NCI-H1048 (cell line): ENCODE data around the gene ENO2.

Experiments
- DNase-seq: peaks from one replicate; lab custom pipeline; 2025; lab: John Stamatoyannopoulos, UW

The ENO2 gene

DNA sequence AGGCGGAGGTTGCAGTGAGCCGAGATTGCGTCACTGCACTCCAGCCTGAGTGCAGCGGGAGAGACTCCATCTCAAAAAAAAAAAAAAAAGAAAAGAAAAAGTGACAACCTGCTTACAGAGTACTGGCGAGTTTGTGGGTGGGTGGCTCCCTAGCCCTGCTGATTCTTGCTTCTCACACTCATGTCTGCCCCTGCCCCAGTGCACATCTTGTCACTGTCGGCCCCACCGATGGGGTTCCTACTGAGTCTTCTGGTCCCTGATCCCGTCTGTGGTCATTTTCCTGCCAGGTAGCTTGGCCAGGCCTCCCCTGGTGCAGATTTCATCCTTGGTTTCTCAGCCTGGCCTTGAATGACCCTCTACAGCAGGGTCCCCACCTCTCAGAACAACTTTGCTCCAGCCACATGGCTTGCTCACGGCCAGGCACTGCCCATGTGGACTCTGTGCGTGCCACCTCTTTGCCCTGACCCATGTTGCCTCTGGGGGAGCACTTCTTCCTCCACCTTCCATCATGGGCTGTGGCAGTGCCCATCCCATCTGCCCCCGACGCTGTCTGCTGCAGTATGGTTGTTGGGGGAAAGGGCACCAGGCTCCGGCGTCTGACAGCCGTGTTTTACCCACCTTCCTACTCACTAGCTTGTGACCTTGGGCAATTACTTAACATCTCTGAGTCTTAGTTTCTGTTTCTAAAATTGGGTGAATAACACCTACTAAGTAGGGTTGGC, 34.7 kb downstream of the ENO2 start:
- no peak for DNase-seq

GRCh38 chr12:6950401-6950801, 36.0 kb downstream of the ENO2 start:
- no peak for DNase-seq

GRCh38 chr12:6950811-6951540, 36.6 kb downstream of the ENO2 start, which contains the start of gene PTPN6:
Gene PTPN6 (plus strand): TSS chr12:6951356. CDS start chr12:6951513, 157 bp downstream.
- DNase-seq: no peak

GRCh38 chr12:6951551-6952120, 37.3 kb downstream of the ENO2 start:
- no peak for DNase-seq

DNA sequence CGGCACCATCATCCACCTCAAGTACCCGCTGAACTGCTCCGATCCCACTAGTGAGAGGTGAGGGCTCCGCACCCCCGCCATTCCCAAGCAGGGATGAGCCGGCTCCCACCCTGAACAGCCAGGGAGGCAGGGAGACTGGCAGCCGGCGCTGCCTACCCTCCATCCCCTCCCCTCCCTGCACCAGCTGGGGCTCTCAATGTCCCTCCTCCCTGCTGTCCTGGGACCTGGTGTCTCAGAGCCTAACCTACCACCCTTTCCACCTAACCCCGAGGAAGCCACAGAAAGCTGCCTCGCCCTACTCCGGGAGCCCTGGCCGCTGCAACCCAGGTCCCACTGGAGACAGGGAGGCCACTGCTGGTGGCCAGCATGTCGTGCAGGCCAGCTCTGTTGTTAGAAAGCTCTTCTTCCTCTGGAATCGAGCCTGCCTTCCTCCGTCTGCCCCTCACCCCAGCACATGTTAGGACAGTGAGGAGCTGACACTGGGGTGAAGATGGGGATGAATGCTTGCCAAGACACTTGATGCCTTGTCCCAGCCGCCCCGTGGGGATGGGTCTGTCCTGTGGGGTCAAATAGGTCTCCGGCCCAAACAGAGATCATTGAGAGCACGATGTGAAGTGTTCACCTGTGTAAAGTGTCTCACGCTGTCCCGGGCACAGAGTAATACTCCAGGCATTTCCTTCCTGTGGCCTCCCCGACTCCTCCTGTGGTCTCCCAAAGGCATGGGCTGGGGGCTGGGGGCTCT, 37.9 kb downstream of the ENO2 start:
- DNase-seq: no peak

GRCh38 chr12:6952863-6953441, 38.6 kb downstream of the ENO2 start:
- no peak for DNase-seq

DNA sequence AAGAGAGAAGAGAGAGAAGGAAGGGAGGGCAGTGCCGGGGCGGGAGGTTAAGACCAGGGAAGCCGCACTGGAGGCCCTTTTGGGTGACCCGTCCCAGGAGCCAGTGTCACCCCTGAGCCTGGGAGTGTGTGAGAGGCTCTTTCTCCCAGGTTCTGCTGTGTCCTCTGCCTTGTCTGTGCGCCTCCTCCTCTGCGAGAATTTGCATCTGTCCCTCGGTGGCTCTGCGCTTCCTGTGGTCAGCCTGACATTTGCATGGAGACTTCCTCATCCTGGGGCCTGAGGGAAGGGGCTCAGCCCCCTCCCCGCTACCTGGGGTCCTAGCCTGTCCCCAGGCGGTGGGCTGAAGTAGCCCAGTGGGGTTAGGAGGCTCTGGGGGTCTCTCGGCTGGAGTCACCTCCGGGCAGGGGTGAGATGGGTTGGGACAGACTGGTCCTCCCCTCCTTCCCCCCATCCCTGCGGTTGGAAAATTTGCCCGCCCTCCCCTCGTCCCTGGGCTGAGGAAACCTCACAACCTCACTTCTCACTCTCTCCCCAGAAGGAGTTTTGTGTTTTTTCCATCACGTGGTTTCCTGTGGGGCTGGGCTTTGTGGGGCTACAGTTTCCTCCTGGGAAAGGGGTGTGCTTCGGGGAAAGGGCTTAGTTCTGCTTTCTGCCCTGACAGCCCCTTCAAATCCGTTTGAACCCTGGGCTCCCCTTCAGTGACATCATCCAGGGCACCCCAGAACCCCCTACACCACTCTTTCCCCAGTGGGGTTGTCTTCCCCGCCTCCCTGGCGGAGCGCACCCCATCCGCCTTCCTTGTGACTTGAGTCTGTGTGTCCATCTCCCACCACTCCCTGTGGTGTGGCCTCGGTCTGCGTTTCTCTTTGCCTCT, 39.3 kb downstream of the ENO2 start:
- DNase-seq: no peak

GRCh38 chr12:6954316-6955107, 40.1 kb downstream of the ENO2 start:
- DNase-seq: no peak

DNA sequence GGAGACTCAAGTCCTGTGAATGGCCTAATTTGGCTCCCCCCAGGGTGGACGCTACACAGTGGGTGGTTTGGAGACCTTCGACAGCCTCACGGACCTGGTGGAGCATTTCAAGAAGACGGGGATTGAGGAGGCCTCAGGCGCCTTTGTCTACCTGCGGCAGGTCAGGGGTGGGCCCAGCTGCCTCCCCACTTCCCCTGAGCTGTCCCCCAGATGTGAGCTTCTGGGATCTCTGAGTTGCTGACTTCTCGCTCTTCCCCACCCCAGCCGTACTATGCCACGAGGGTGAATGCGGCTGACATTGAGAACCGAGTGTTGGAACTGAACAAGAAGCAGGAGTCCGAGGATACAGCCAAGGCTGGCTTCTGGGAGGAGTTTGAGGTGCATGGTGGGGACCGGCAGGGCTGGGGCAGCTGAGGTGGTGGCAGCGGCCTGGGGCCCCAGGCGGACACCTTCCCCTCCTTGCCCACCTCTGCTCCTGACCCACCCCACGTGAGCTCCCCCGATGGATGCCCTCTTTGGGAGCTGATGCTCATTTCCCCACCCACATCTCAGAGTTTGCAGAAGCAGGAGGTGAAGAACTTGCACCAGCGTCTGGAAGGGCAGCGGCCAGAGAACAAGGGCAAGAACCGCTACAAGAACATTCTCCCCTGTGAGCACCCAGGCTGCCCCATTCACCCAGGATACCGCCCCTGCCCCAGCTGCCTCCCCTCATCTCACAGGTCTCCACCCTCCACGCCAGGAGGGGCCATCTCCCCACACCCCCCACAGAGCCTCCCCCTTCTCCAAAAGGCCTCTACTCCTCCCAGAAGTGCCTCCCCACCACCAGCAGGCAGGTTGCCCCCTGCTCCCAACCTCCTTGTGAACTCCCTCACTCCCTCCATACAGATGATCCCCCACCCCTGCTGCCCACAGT, 41.0 kb downstream of the ENO2 start:
- no peak for DNase-seq

- no peak for DNase-seq
Measured at GRCh38 chr12:6956021-6956727, 41.8 kb downstream of the ENO2 start.

GRCh38 chr12:6957151-6957701, 42.8 kb downstream of the ENO2 start:
- no peak for DNase-seq

- DNase-seq: no peak
Measured at GRCh38 chr12:6957741-6958608, 43.6 kb downstream of the ENO2 start.

DNA sequence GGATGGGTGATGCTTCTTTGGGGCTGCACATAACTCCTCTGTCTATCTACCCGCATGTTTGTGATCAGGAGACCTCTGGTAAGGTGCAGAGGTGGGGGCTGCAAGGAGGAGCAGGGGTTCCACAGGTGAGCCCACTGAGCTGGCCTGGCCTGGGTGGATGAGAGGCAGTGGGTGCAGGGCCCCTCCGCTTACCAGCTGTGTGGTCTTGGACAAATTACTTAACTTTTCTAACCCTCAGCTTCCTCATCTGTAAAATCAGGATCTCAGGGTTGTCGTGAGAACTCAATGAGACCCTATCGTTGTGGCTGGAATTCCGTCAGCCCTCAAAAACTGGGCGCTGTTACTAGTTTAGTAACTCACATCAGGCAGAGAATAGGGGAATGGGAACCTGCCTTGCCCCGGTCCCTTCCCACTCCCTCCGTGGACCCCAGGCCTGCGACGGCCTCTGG, 44.3 kb downstream of the ENO2 start:
- no peak for DNase-seq

- no peak for DNase-seq
Measured at GRCh38 chr12:6959058-6959804, 44.9 kb downstream of the ENO2 start.

GRCh38 chr12:6959805-6960592, 45.6 kb downstream of the ENO2 start:
- DNase-seq: no peak
